GM19372 (cell line): ENCODE results near the gene GNAZ.

ENCODE experiments used
- ATAC-seq: cut with Tn5 transposase; IDR thresholded peaks from one replicate; pipeline ENCODE4 v1.9.1; 2021; ENCODE audit warnings: mild to moderate bottlenecking, low read depth, moderate library complexity; ENCODE audit not compliant: unreplicated experiment

Gene GNAZ

DNA sequence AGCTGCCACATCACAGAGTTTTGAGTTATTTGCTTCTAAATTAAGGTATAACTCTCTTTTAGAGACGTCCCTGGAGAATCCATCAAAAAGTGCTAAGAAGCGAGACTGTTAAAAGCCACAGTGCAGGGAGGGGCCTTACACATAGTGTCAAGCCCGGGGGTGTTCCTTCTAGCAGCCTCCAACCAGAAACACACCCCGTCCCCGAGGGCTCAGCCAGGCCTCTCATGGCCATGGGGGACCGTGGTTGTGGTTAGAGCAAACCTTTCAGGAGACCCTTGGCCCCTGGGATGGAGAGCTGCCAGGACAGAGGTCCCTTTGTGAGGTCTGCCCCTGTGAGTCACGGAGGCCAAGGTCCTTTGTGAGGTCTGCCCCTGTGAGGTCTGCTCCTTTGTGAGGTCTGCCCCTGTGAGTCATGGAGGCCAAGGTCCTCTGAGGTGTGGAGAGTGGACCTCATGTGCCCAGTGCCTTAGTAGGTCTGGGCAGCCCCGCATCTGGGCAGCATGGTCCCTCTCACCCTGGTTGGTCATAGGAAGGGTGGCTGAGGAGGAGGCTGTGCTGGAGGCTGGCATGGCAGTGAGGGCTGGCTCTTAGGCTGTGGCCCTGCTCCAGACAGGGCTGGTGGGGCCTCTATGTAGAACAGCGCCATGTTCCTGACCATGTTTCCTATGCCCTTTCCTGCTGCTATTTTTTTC lies 5.4 kb downstream of the GNAZ start:
- no peak for ATAC-seq

GRCh38 chr22:23076896-23077572 lies 6.7 kb downstream of the GNAZ start:
- ATAC-seq, result no peak

DNA sequence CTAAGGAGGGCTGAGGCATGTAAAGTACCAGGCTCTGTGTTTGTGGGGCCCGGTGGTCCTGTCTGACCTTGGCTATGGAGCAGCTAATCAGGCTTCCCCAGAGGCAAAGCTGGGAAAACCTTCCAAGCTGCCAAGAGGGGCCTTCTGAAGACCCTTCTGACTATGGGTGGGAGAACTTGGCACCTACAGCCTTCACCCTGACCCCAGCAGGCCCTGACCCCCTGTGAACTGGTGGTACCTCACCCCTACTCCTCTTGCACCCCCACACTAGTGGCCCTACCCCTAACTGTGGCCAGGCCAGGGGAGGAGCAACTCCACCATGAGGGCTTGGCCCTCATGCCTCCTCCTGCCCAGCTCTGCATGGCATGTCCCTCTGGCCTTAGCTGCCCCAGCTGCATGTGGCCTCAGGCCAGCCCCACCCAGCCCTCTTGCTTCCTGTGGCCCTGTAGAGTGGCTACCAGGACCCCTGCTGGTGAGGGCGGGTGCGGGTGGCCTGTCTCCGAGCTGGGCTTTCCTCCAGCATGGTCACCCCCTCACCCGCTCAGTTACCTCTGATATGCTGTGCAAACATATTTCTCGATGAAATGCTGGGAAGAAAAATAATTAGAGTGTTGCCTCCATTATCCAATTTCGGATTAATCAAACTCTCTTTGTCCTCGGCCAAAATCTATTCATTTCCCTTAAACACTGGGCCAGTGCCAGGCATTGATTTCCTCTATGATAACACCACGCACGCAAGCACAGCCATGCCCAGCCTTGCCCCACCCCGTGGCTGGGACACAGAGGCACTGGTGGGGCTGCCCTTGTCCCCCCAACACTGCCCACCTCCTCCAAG lies 7.5 kb downstream of the GNAZ start:
- ATAC-seq, result no peak

DNA sequence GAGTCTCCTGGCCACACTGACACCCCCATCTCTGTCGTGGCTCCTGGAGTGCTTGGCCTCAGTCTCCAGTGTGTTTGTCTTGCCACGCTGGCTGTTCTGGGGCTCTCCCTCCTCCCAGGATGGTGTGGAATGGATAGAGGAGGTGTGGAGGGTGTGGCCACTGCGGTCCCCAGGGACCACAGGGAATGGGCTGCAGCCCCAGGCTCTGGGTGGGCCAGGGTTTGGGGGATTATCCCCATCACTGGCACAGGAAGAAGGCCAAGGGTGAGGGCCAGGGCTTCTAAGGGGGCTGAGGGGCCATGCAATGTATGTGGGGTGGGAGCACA lies 8.1 kb downstream of the GNAZ start:
- no peak for ATAC-seq

GRCh38 chr22:23079240-23079768 lies 9.0 kb downstream of the GNAZ start:
- ATAC-seq, result no peak

GRCh38 chr22:23079814-23080521 lies 9.6 kb downstream of the GNAZ start:
- no peak for ATAC-seq

GRCh38 chr22:23080613-23081290 lies 10.4 kb downstream of the GNAZ start:
- no peak for ATAC-seq

- no peak for ATAC-seq
Measured at GRCh38 chr22:23082534-23083314, 12.4 kb downstream of the GNAZ start.

DNA sequence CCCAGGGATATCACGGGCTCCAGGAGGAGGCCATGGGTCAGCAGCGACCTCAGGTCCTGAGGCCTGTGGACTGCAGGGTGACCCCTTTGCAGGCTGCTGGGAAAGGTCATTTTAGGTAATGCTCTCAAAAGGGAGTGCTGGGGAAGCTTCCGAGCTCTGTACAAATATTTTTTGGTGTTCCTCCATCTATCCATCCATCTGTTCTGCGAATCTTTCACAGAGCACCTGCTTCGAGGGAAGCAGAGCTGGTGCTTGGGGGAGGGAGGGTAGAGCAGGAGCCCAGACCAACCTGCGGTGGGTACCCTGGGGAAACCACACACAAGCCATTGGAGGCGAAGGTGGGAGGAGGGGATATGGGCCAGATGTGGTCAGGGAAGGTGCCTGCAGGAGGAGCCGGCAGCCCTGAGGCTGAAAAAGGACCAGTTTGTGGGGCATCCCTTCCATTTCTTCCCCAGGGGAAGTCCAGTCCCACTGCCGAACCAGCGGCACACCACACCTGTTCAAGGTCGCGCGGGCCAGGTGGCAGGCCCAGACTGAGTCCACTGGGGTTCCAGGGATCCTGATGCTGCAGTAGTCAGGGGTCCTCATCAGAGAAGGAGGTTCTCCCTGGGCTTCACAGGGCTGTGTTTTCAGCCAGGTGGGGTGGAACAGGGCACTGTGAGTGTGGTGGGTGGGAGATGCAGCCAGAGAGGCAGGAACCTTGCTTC lies 13.1 kb downstream of the GNAZ start:
- no peak for ATAC-seq

- no peak for ATAC-seq
Measured at GRCh38 chr22:23084453-23085350, 14.4 kb downstream of the GNAZ start.

GRCh38 chr22:23085351-23085671 lies 15.0 kb downstream of the GNAZ start:
- no peak for ATAC-seq

DNA sequence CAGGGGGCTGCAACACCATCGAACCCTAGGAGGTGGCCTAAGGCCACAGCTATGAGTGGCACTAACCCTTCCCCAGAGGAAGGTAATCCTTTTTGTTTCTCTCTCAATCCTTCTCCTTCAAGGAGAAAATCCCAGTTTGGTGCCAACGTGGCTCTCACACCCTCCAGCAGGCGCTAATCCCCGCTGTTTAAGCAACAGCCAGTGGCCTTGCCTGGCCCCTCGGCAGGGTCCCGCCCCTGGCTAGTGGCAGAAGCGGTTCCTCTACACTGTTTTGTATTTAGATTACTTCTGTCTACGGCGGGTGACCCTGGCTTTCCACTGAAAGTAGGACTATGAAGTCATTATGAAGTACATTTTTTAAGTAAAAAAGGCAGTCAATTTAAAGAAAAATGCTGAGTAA lies 15.5 kb downstream of the GNAZ start:
- no peak for ATAC-seq

- no peak for ATAC-seq
Measured at GRCh38 chr22:23086263-23086662, 15.9 kb downstream of the GNAZ start.

DNA sequence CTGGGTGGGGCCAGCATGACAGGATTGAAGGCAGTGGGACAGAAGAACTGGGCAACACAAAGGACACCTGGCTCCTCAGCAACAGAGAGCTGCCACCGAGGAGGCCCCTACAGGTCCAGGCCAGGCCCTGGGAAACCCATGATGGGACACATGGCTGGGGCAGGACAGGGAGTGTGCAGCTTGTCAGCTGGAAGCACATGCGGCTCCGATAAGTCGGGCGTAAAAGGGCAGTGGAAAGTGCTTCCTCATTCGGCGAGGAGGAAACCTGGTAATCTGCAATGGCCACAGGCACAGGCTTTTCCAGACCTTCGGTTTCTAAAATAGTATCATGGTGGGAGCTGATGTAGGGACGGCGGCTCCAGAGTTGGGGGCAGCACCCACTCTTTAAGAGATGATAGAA lies 16.5 kb downstream of the GNAZ start:
- no peak for ATAC-seq

GRCh38 chr22:23088199-23088604 lies 17.9 kb downstream of the GNAZ start:
- no peak for ATAC-seq

GRCh38 chr22:23089010-23089409 lies 18.7 kb downstream of the GNAZ start:
- ATAC-seq, result no peak

GRCh38 chr22:23089633-23090456 lies 19.5 kb downstream of the GNAZ start:
- ATAC-seq, result no peak
